Neural cell (in vitro differentiated cells): ENCODE results near the gene RABIF. TPM values are rescaled to one million over a fixed set of nuclear protein-coding genes. Genes with fewer than 3 reads are reported as not detected.
"Not testable (repeated sequence)": the region's sequence is repeated elsewhere in the genome, so short reads cannot be mapped to it uniquely, and the experiment has no call there.

Experiments used
- H2AFZ ChIP-seq: fragments of 200-600, 300-800 bp; sonication (generic), shearing (Covaris generic); 2 replicates; pipeline ENCODE4 v1.6.0; 2014; ENCODE audit warnings: low read depth, mild to moderate bottlenecking, antibody characterized with exemption, low read length, moderate library complexity
- H3F3A ChIP-seq: fragments of 200-600 bp; shearing (Covaris generic); 2 replicates; pipeline ENCODE4 v1.6.1; 2016; ENCODE audit warnings: mild to moderate bottlenecking, moderate library complexity, mixed read lengths, antibody characterized with exemption, low read length; ENCODE audit not compliant: insufficient read depth, poor library complexity, severe bottlenecking
- H3K27ac ChIP-seq: fragments of 200-600, 300-800 bp; sonication (generic), shearing (Covaris generic); 2 replicates; pipeline ENCODE4 v1.5.1; 2014; ENCODE audit warnings: mild to moderate bottlenecking, low read length, moderate library complexity
- H3K27me3 ChIP-seq: fragments of 300-800, 200-600 bp; sonication (generic), shearing (Covaris generic); 2 replicates; pipeline ENCODE4 v1.6.0; 2014; ENCODE audit warnings: mild to moderate bottlenecking, low read depth, low read length, moderate library complexity; ENCODE audit not compliant: insufficient read depth
- H3K36me3 ChIP-seq: fragments of 300-800, 200-600 bp; sonication (generic), shearing (Covaris generic); 2 replicates; pipeline ENCODE4 v1.5.1; 2014; ENCODE audit warnings: mild to moderate bottlenecking, antibody characterized with exemption, low read length, moderate library complexity; ENCODE audit not compliant: insufficient read depth
- H3K4me2 ChIP-seq: fragments of 300-800, 200-600 bp; sonication (generic), shearing (Covaris generic); 2 replicates; pipeline ENCODE4 v1.6.0; 2014; ENCODE audit warnings: mild to moderate bottlenecking, low read length
- H3K4me3 ChIP-seq: fragments of 300-800, 200-600 bp; sonication (generic), shearing (Covaris generic); 2 replicates; pipeline ENCODE4 v1.5.1; 2014; ENCODE audit warnings: mild to moderate bottlenecking, low read length, moderate library complexity
- H3K79me2 ChIP-seq: fragments of 200-600 bp; shearing (Covaris generic); replicated peaks from 2 replicates; pipeline ENCODE4 v1.6.0; 2014; ENCODE audit warnings: mild to moderate bottlenecking, low read length, moderate library complexity; ENCODE audit not compliant: insufficient read depth
- H3K9ac ChIP-seq: fragments of 300-800, 200-600 bp; sonication (generic), shearing (Covaris generic); 2 replicates; pipeline ENCODE4 v1.6.1; 2016; ENCODE audit warnings: mild to moderate bottlenecking, low read length, mixed read lengths
- H3K9me2 ChIP-seq: fragments of 200-600 bp; shearing (Covaris generic); 2 replicates; pipeline ENCODE4 v1.6.1; 2016; ENCODE audit warnings: mild to moderate bottlenecking, low read length, mixed read lengths; ENCODE audit not compliant: insufficient read depth
- H3K9me3 ChIP-seq: fragments of 200-600, 300-800 bp; sonication (generic), shearing (Covaris generic); 2 replicates; pipeline ENCODE4 v1.6.1; 2016; ENCODE audit warnings: mild to moderate bottlenecking, mixed run types, low read length, moderate library complexity, mixed read lengths
- H4K20me1 ChIP-seq: fragments of 200-600 bp; shearing (Covaris generic); 2 replicates; pipeline ENCODE4 v1.6.1; 2016; ENCODE audit warnings: mild to moderate bottlenecking, mixed run types; ENCODE audit not compliant: insufficient read depth
- EP300 ChIP-seq: fragments of 450-650 bp; conservative IDR thresholded peaks from 2 replicates; pipeline ENCODE4 v1.6.1; 2014; ENCODE audit warnings: antibody characterized with exemption, mild to moderate bottlenecking, moderate library complexity; ENCODE audit not compliant: poor library complexity, severe bottlenecking
- EZH2 ChIP-seq: fragments of 200-600, 300-800 bp; shearing (Covaris generic), sonication (generic); IDR thresholded peaks from 2 replicates; pipeline ENCODE4 v1.6.1; 2014; ENCODE audit warnings: antibody characterized with exemption, low read length, borderline replicate concordance, mild to moderate bottlenecking; ENCODE audit not compliant: insufficient read depth, poor library complexity, severe bottlenecking
- MXI1 ChIP-seq: fragments of 450-650 bp; conservative IDR thresholded peaks from 2 replicates; pipeline ENCODE4 v1.6.1; 2014; ENCODE audit warnings: antibody characterized with exemption, mild to moderate bottlenecking; ENCODE audit not compliant: poor library complexity, severe bottlenecking
- POLR2AphosphoS5 ChIP-seq: IDR thresholded peaks from 2 replicates; pipeline ENCODE4 v1.6.1; 2012
- RAD21 ChIP-seq: fragments of 450-650 bp; conservative IDR thresholded peaks from 2 replicates; pipeline ENCODE4 v1.6.1; 2014; ENCODE audit warnings: antibody characterized with exemption, mild to moderate bottlenecking, moderate library complexity
- SMC3 ChIP-seq: fragments of 450-650 bp; conservative IDR thresholded peaks from 2 replicates; pipeline ENCODE4 v1.6.1; 2014; ENCODE audit warnings: antibody characterized with exemption, mild to moderate bottlenecking, moderate library complexity; ENCODE audit not compliant: poor library complexity
- TAF1 ChIP-seq: IDR thresholded peaks from 2 replicates; pipeline ENCODE4 v1.6.1; 2012; ENCODE audit warnings: low read depth
- polyA plus RNA-seq: library from polyadenylated mRNA; depleted of rRNA; stranded (reverse); fragments of >200 nt; gene quantifications from 2 replicates; pipeline ENCODE4 v1.2.3, GENCODE V29; 2014
- TF ChIP-seq, protein P1 (sequence below): fragments of 450-650 bp; IDR thresholded peaks from 2 replicates; pipeline ENCODE4 v1.5.1; 2014; ENCODE audit warnings: antibody characterized with exemption, mild to moderate bottlenecking, moderate library complexity; ENCODE audit not compliant: poor library complexity, severe bottlenecking
- TF ChIP-seq, protein P2 (sequence below): IDR thresholded peaks from 2 replicates; pipeline ENCODE4 v1.6.1; 2012; ENCODE audit warnings: borderline replicate concordance

The RABIF gene
- polyA plus RNA-seq, 1 donor from 2014 or later = 13.3 TPM

DNA sequence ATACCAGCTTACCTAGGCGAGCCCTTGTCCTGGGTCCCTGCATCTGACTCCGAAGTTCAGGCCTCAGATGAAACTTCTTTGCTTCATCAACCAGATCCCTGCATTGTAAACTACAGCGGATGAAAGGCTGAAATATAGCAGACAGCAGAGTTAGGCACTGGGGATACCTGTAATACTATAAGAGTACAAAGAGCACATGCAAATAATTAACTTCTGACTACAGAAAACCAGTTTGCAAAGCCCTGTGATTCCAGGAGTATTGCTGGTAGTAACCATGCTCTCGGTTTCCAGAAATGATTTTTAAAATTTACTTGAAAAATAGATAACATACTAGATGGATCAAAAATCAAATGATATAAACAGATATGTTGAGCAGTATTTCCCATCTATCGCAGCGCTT, 20.0 kb upstream of the RABIF start:
- peaks cover 8% of the 10 kb centered on the region for H3K36me3 ChIP-seq
- H3K4me2 ChIP-seq = no peak overlapping the region
- H3K4me3 ChIP-seq = no peak overlapping the region

DNA sequence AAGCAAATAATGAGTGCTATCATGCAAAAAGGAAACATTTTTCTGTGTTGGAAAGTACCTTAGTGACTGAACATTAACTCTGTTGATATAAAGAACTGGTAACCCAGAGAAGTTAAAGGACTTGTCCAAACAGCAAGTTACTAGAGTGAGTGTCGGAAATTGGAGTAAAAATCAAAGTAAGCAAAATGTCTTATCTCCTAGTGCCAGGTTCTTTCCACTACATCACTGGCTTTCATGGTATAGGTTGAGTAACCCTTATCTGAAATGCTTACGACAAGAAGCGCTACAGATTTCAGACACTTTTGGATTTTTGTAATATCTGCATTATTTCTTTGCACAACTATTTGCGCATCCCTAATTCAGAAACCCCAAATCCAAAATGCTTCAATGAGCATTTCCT, 16.4 kb upstream of the RABIF start:
- H3K27me3 ChIP-seq = no peaks in the 10 kb centered on the region
- H4K20me1 ChIP-seq = no peaks in the 10 kb centered on the region
- H3K4me2 ChIP-seq = no peak overlapping the region
- no peaks in the 10 kb centered on the region for H3K79me2 ChIP-seq
- no peaks in the 10 kb centered on the region for H3K9me2 ChIP-seq
- no peak overlapping the region for H2AFZ ChIP-seq
- no peaks in the 10 kb centered on the region for H3F3A ChIP-seq
- no peak overlapping the region for H3K9ac ChIP-seq
- H3K9me3 ChIP-seq = no peaks in the 10 kb centered on the region
- H3K36me3 ChIP-seq = no peaks in the 10 kb centered on the region
- H3K4me3 ChIP-seq = no peak overlapping the region
- TF ChIP-seq RAD21 (no peak), EZH2 (no peak), MXI1 (no peak), EP300 (no peak), TAF1 (no peak)
- TF ChIP-seq, protein P1, sequence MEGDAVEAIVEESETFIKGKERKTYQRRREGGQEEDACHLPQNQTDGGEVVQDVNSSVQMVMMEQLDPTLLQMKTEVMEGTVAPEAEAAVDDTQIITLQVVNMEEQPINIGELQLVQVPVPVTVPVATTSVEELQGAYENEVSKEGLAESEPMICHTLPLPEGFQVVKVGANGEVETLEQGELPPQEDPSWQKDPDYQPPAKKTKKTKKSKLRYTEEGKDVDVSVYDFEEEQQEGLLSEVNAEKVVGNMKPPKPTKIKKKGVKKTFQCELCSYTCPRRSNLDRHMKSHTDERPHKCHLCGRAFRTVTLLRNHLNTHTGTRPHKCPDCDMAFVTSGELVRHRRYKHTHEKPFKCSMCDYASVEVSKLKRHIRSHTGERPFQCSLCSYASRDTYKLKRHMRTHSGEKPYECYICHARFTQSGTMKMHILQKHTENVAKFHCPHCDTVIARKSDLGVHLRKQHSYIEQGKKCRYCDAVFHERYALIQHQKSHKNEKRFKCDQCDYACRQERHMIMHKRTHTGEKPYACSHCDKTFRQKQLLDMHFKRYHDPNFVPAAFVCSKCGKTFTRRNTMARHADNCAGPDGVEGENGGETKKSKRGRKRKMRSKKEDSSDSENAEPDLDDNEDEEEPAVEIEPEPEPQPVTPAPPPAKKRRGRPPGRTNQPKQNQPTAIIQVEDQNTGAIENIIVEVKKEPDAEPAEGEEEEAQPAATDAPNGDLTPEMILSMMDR = no peak
- H3K27ac ChIP-seq = no peak overlapping the region

More for the DNA sequence above, 20.0 kb upstream of the RABIF start:
- no peak overlapping the region for H3K9ac ChIP-seq
- no peak for TF ChIP-seq EZH2
- TF ChIP-seq TAF1 = no peak
- no peak for TF ChIP-seq SMC3
- no peak for TF ChIP-seq EP300
- TF ChIP-seq, protein P1 = no peak
- no peak for TF ChIP-seq RAD21
- TF ChIP-seq POLR2AphosphoS5 = no peak
- no peak for TF ChIP-seq MXI1
- TF ChIP-seq, protein P2, sequence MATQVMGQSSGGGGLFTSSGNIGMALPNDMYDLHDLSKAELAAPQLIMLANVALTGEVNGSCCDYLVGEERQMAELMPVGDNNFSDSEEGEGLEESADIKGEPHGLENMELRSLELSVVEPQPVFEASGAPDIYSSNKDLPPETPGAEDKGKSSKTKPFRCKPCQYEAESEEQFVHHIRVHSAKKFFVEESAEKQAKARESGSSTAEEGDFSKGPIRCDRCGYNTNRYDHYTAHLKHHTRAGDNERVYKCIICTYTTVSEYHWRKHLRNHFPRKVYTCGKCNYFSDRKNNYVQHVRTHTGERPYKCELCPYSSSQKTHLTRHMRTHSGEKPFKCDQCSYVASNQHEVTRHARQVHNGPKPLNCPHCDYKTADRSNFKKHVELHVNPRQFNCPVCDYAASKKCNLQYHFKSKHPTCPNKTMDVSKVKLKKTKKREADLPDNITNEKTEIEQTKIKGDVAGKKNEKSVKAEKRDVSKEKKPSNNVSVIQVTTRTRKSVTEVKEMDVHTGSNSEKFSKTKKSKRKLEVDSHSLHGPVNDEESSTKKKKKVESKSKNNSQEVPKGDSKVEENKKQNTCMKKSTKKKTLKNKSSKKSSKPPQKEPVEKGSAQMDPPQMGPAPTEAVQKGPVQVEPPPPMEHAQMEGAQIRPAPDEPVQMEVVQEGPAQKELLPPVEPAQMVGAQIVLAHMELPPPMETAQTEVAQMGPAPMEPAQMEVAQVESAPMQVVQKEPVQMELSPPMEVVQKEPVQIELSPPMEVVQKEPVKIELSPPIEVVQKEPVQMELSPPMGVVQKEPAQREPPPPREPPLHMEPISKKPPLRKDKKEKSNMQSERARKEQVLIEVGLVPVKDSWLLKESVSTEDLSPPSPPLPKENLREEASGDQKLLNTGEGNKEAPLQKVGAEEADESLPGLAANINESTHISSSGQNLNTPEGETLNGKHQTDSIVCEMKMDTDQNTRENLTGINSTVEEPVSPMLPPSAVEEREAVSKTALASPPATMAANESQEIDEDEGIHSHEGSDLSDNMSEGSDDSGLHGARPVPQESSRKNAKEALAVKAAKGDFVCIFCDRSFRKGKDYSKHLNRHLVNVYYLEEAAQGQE = no peak
- no peak overlapping the region for H3K27ac ChIP-seq
- no peaks in the 10 kb centered on the region for H3K79me2 ChIP-seq
- no peaks in the 10 kb centered on the region for H3F3A ChIP-seq
- H4K20me1 ChIP-seq = no peaks in the 10 kb centered on the region
- no peaks in the 10 kb centered on the region for H3K9me2 ChIP-seq
- no peak overlapping the region for H2AFZ ChIP-seq
- H3K27me3 ChIP-seq = no peaks in the 10 kb centered on the region
- no peaks in the 10 kb centered on the region for H3K9me3 ChIP-seq

DNA sequence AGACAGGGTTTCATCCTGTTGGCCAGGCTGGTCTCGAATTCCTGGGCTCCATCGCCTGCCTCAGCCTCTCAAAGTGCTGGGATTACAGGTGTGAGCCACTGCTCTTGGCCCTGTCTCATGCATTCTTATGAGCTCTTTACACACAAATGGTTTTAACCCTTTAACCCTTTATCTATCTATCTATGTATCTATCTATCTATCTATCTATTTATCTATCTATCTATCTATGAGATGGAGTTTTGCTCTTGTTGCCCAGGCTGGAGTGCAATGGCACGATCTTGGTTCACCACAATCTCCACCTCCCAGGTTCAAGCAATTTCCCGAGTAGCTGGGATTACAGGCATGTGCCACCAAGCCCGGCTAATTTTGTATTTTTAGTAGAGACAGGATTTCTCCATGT, 14.9 kb upstream of the RABIF start:
- not testable (repeated sequence) for H3K36me3 ChIP-seq, H4K20me1 ChIP-seq, H3K27me3 ChIP-seq, H3K27ac ChIP-seq, H3K9ac ChIP-seq, H3K4me3 ChIP-seq, H2AFZ ChIP-seq, H3K4me2 ChIP-seq, H3K79me2 ChIP-seq, H3F3A ChIP-seq, H3K9me2 ChIP-seq, H3K9me3 ChIP-seq
